Activated T-cell treated with anti-CD3 and anti-CD28 coated beads, Interleukin-2, amount 50 U/mL, for 24 hours (primary cell): Measurements from ENCODE around the gene MELTF.

Source experiments
- DNase-seq: peaks from one replicate; pipeline ENCODE4 v3.0.0-alpha.2; 2020
- H3K27ac Mint-ChIP-seq: 2 replicates; pipeline ENCODE4 v1.8.0; 2020; ENCODE audit warnings: mild to moderate bottlenecking, mixed read lengths
- H3K27me3 Mint-ChIP-seq: 2 replicates; pipeline ENCODE4 v1.8.0; 2020; ENCODE audit warnings: mixed read lengths
- H3K36me3 Mint-ChIP-seq: 2 replicates; pipeline ENCODE4 v1.8.0; 2020; ENCODE audit warnings: low read depth, mixed read lengths
- H3K4me1 Mint-ChIP-seq: 2 replicates; pipeline ENCODE4 v1.8.0; 2020; ENCODE audit warnings: low read depth, mixed read lengths
- H3K4me3 Mint-ChIP-seq: 2 replicates; pipeline ENCODE4 v1.8.0; 2020; ENCODE audit warnings: mild to moderate bottlenecking, moderate library complexity, mixed read lengths
- H3K9me3 Mint-ChIP-seq: 2 replicates; pipeline ENCODE4 v1.8.0; 2020; ENCODE audit warnings: mixed read lengths

The MELTF gene

GRCh38 chr3:197031315-197032285, 2.0 kb upstream of the MELTF start:
- Mint-ChIP-seq H3K27me3 (peaks cover 30% of the 10 kb centered on the region), H3K36me3 (no peaks in the 10 kb centered on the region), H3K27ac (peak overlapping the region; percentile 59), H3K4me3 (no peak overlapping the region), H3K4me1 (peaks cover 26% of the 10 kb centered on the region), H3K9me3 (no peaks in the 10 kb centered on the region)
- DNase-seq: no peak

- no peaks in the 10 kb centered on the region for H3K36me3 Mint-ChIP-seq
- H3K4me3 Mint-ChIP-seq: peak overlapping the region; percentile 25
- H3K27me3 Mint-ChIP-seq: peaks cover 32% of the 10 kb centered on the region
- no peak for DNase-seq
- H3K4me1 Mint-ChIP-seq: peaks cover 26% of the 10 kb centered on the region
- H3K9me3 Mint-ChIP-seq: no peaks in the 10 kb centered on the region
- H3K27ac Mint-ChIP-seq: peak overlapping the region; percentile 59
Observed at GRCh38 chr3:197030379-197031314, 1.0 kb upstream of the MELTF start.

- Mint-ChIP-seq H3K4me1 (peaks cover 26% of the 10 kb centered on the region), H3K9me3 (no peaks in the 10 kb centered on the region), H3K36me3 (no peaks in the 10 kb centered on the region), H3K27me3 (peaks cover 46% of the 10 kb centered on the region), H3K4me3 (peak overlapping the region; percentile 75), H3K27ac (peak overlapping the region; percentile 57)
- peak; percentile 53 for DNase-seq
Observed at GRCh38 chr3:197028728-197029510, 698 bp downstream of the MELTF start.

GRCh38 chr3:197027896-197028727, 1.5 kb downstream of the MELTF start:
- no peak for DNase-seq
- Mint-ChIP-seq H3K27me3 (peaks cover 54% of the 10 kb centered on the region), H3K4me3 (peak overlapping the region; percentile 75), H3K27ac (no peak overlapping the region), H3K9me3 (no peaks in the 10 kb centered on the region), H3K36me3 (no peaks in the 10 kb centered on the region), H3K4me1 (peaks cover 34% of the 10 kb centered on the region)

DNA sequence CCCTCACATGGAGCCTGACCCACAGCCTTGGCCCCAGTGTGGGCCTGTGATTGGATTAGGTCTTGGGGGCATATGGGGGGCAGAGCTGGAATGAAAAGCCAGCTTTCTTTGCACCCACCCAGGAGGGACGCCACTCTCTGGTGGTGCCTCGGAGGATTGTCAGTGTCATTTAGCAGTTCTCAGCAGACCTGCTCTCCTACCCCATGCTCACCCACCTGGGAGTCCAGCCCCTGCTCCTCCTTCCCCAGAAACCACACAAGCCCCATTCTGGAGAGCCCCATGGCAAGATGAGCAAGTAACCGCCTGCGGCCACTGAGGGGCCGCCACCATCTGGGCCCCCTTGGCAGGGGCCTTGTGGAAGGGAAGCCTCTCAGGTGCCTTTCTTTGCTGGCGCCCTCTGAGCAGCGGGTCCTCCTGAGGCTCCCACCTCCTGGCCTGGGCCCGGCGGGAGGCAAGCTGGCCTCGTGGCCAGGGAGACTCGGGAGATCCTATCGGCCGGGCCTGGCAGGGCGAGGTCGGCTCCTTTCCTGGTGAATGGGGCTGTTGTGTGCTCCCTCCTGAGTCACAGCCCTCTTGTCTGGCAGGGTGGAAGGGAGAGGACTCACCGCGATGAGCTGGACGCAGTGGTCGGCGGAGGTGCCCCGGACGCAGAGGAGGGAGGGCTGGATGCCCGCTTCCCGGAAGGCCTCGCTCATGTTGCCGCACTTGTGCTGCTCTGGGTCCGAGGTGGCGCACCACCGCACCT, 2.3 kb downstream of the MELTF start:
- Mint-ChIP-seq H3K27ac (no peak overlapping the region), H3K27me3 (peaks cover 62% of the 10 kb centered on the region), H3K36me3 (no peaks in the 10 kb centered on the region), H3K4me3 (no peak overlapping the region), H3K4me1 (peaks cover 38% of the 10 kb centered on the region), H3K9me3 (no peaks in the 10 kb centered on the region)
- no peak for DNase-seq

DNA sequence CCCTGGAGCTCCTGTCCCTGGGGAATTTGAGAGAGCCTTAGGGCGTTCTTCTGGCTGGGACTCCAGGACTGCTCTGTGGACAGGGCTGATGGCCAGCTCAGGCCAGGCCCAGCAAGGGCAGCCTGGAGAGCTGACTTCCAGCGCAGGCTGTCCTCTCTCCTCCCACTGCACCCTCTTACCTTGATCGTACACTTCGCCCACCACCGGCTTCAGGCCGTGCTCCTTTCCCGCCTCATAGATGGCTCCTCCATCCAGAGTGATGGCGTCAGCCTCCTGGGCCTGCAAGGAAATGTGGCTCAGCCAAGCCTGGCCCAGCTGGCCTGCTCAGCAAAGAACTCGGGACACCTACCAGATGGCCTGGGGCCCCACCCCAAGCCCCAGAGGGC, 3.1 kb downstream of the MELTF start:
- DNase-seq: no peak
- H3K27me3 Mint-ChIP-seq: peaks cover 61% of the 10 kb centered on the region
- no peak overlapping the region for H3K4me3 Mint-ChIP-seq
- no peak overlapping the region for H3K27ac Mint-ChIP-seq
- peaks cover 33% of the 10 kb centered on the region for H3K4me1 Mint-ChIP-seq
- no peaks in the 10 kb centered on the region for H3K36me3 Mint-ChIP-seq
- no peaks in the 10 kb centered on the region for H3K9me3 Mint-ChIP-seq

DNA sequence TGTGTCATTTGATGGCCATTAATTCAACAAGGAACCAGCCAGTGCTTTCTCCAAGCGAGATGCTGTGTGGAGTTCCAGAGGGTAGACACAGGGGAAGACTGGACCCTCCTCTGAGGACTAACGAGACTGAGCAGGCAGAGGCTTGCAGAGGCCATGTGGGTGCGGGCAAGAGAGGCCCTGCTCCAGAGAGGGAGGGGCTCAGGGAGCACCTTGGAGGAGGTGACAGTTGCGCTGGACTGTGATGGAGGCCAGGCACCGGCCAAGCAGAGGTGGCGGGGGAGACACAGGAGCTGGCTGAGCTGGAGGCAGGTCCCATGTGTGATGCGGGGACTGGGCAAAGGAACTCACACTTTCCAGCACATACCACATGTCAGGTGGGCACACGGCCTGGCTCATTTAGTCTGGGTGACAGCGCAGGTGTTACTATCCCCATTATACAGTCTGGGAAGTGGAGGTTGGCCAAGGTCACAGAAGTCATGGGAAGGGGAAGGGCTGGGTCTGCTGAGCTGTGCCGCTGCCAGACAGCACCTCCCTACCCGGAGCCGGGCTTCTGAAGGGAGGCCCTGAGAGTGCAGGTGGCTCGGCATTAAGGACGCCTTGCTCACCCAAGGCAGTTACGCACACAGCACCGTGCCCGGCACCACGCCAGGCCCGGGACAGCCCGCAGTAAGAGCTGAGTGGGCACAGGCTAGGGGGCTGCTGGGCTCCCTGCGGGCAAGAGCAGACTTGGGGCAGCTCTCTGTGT, 3.7 kb downstream of the MELTF start:
- H3K27ac Mint-ChIP-seq: no peak overlapping the region
- H3K27me3 Mint-ChIP-seq: peaks cover 56% of the 10 kb centered on the region

DNA sequence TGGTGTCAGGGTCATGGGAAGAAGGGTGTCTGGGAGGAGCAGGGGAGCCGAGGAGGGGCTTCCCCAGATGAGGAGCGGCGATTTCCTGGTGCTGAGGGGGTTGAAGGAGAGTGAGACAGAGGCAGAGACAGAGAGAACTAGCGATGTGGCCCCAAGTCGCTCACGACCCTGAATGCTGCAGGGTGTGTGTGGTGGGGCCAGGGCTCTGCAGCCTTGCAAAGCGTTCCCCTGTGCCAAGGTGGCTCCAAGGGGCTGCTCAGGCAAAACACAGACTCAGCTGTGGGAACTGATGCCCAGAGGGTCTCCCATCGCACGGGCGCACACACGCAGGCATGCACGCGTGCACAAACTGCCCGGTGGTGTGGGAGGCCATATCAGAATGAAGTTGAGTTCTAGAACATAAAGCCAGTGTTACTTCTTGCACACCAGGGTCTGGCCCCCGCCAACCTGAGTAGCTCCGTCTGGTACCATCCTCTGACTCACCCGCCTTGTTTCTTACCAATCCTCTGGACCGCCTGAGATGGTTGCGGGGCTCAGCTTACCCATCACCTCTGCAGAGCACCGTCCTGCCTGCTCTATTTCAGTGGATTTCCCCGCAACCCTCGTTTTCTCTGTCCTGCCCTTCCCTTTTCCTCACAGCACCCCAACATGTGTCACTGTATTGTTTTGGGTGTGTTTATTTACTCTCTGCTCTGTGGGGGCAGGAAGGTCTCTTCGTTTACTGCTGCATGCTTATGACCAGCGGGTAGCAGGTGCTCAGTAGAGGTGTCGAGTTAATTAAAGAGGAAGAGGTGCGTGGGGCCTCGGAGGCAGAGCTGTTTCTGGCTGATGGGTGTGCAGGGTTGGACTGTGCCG, 4.5 kb downstream of the MELTF start:
- no peak for DNase-seq
- H3K9me3 Mint-ChIP-seq: no peaks in the 10 kb centered on the region
- no peaks in the 10 kb centered on the region for H3K36me3 Mint-ChIP-seq
- no peak overlapping the region for H3K27ac Mint-ChIP-seq
- H3K27me3 Mint-ChIP-seq: peaks cover 50% of the 10 kb centered on the region
- H3K4me1 Mint-ChIP-seq: peaks cover 21% of the 10 kb centered on the region
- no peak overlapping the region for H3K4me3 Mint-ChIP-seq

More for the DNA sequence above, 3.7 kb downstream of the MELTF start:
- H3K9me3 Mint-ChIP-seq: no peaks in the 10 kb centered on the region
- H3K4me3 Mint-ChIP-seq: no peak overlapping the region
- H3K4me1 Mint-ChIP-seq: peaks cover 28% of the 10 kb centered on the region
- no peaks in the 10 kb centered on the region for H3K36me3 Mint-ChIP-seq
- no peak for DNase-seq

DNA sequence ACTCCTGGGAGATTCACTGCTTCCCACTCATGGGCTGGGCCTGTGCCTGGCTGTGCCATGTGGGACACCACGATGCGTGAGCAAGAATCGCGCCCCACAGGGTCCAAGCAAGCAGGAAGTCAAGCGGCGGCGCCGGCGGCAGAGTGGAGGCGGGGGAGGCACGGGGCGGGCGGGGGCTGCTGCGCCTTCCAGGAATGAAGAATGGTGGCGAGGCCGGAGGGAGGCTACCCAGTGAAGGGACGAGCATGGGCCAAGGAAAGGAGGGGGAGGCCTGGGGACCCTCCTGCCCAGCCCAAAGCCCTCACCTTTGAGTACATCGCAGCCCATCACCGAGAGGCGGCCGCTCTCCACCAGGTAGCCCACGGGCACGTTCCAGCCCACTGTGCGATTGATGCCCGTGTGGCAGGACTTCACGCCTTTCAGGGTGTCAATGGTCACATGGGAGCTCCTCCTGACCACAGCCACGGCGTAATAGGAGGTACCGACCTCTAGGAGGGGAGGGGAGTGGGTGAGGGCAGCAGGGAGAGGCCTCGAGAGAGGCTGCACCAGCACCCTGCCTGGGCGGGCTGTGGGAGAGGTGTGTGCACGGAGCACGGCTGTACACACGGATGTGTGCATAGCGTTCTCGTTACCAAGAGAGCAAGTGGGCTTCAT, 5.5 kb downstream of the MELTF start:
- H3K4me1 Mint-ChIP-seq: peaks cover 17% of the 10 kb centered on the region
- no peak for DNase-seq

GRCh38 chr3:197023241-197023997, 6.2 kb downstream of the MELTF start:
- H3K36me3 Mint-ChIP-seq: no peaks in the 10 kb centered on the region
- no peak for DNase-seq
- H3K9me3 Mint-ChIP-seq: no peaks in the 10 kb centered on the region
- peaks cover 40% of the 10 kb centered on the region for H3K27me3 Mint-ChIP-seq
- H3K4me3 Mint-ChIP-seq: peak overlapping the region; percentile 18
- H3K4me1 Mint-ChIP-seq: peaks cover 13% of the 10 kb centered on the region
- peak overlapping the region; percentile 72 for H3K27ac Mint-ChIP-seq

More for the DNA sequence above, 5.5 kb downstream of the MELTF start:
- Mint-ChIP-seq H3K36me3 (no peaks in the 10 kb centered on the region), H3K27ac (peak overlapping the region; percentile 72), H3K9me3 (no peaks in the 10 kb centered on the region), H3K4me3 (peak overlapping the region; percentile 18), H3K27me3 (peaks cover 44% of the 10 kb centered on the region)
